Cerebellar nuclear complex (tissue), 1 donor: ENCODE measurements around the gene IMPACT.

ENCODE experiments used
- DNase-seq, 2 experiments: peaks; one replicate each; lab custom pipeline; 2025; lab: John Stamatoyannopoulos, UW

IMPACT gene, protein sequence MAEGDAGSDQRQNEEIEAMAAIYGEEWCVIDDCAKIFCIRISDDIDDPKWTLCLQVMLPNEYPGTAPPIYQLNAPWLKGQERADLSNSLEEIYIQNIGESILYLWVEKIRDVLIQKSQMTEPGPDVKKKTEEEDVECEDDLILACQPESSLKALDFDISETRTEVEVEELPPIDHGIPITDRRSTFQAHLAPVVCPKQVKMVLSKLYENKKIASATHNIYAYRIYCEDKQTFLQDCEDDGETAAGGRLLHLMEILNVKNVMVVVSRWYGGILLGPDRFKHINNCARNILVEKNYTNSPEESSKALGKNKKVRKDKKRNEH

DNA sequence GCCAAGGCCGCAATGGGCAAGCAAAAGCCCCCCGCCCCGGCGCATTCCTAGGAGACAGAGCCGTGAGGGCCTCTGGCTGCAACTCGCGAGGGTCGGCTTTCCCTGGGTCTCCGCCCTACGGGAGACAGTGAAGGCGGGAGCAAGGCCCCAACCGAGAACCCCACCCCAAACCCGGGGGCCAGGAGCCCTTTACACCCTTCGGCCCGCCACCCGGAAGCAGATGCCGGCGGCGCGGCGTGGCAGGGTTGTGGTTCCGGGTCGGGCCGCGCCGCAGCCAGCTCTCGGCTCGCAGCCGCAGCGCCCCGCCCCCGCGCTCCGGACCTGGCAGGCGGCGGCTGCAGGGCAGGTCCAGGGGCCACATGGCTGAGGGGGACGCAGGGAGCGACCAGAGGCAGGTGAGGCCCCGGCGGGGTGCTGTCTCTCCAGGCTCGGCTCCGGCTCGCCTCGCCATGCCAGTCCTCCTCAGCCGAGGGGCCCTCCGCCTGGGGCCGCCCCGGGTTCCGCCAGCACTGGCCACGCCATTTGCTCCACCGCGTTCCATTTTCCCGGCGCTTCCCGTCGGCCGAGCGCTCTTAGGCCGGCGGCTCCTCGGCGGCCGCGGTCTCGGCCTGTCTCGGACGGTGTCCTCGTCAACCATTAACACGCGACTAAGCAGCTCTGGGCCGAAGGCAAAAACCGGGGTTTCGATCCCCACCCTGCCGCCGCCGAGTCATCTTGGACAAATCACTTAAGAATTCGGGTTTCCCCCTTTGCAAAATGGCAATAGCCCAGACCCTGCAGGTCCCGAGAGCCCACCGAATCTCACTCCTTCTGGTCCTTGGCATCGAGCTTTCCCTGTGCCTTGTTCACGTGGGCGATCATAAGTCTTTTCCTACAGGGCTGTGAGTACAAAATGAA lies at the start of gene IMPACT:
Gene IMPACT, plus strand, starts transcription at position 273 of the 897 bp plus-strand sequence. Its CDS starts 87 bp downstream, at position 360.
- DNase-seq = no peak

DNA sequence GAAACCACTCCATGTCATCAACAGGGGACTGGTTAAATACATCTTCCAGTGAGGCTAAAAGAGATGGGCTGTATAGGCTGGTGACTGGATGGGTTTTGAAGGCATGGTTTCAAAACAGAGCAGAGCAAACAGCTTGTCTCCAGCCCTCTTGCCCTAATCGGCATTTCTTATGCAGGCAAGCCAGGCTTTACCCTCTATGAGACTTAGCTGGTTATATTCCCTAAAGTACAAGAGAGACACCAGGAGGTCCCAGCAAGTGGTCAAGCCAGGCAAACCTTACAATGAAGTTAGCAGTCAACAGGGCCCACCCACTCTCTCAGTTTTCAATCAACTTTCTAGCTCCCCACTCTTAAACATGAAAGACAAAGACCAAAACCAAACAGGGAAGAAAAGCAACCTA lies 47.9 kb upstream of the IMPACT start:
- DNase-seq = no peak

DNA sequence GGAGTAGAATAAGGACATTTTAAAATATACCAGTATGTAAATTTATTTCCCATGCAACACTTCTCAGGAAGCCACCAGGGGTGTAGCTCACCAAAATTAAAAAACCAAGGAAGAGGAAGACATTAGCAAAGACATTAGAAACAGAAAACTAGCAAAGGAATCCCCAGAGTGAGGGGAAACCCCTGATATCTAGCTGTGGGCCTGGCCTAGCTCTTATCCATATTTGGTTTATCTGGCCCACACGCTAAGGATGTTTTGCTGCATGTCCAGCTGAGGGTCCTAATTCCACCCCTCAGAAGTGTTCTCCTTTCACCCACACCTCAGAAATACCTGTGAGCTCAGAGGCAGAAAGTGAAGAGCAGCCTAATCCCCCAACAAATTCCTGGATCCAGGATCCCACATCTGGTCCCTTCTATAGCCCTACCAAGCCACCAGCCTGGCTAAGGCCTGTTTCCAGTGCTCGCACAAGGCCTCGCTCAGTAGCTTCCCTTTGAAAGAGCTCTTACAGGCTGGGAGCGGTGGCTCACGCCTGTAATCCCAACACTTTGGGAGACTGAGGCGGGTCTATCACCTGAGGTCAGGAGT lies 46.2 kb upstream of the IMPACT start:
- no peak for DNase-seq

DNA sequence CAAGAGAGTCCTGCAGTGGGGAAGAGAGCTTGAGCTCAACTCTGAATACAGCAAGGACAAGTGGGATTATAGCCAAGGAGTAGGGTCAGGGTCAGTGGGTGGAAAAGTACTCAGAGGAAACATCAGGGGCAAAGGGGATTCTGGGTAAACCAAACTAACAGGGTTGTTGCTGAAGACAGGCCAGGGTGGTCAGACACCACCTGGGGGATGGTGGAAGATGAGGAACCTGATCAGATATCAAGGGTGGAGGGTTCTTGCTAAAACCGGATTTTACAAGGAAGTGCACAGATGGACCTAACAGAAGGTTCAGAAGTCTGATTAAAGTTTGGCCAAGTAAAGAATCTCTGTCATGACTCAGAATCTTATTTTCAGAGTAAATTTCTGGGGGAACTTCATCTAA lies 45.3 kb upstream of the IMPACT start:
- DNase-seq = no peak

DNA sequence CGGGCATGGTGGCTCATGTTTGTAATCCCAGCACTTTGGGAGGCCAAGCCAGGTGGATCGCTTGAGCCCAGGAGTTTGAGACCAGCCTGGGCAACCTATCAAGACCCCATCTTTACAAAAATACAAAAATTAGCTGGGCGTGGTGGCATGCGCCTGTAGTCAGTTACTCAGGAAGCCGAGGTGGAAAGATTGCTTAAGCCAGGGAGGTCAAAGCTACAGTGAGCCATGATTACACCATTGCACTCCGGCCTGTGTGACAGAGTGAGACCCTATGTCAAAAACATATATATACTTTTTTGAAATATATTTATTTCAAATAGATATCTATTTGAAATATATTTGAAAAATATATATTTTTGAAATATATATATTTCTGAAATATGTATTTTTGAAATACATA lies 39.8 kb upstream of the IMPACT start:
- no peak for DNase-seq

DNA sequence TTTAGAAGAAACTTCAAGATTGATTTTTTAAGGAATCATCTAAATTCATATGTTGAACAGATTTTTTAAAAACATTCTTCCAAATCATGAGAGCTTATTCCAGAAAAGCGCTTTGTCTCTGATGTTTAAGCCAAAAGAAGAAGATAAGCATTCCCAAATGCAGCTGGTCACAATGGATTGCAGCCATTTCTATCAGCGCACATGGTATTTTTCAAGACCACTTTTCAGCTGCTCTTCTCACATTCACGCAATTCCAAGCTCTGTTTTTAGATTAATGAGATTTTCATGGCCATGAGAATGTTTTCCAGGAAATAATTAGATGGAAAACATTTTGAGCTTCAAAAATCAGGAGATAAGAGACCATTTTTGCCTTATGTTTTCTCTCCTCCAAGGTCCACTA lies 37.5 kb upstream of the IMPACT start:
- no peak for DNase-seq

DNA sequence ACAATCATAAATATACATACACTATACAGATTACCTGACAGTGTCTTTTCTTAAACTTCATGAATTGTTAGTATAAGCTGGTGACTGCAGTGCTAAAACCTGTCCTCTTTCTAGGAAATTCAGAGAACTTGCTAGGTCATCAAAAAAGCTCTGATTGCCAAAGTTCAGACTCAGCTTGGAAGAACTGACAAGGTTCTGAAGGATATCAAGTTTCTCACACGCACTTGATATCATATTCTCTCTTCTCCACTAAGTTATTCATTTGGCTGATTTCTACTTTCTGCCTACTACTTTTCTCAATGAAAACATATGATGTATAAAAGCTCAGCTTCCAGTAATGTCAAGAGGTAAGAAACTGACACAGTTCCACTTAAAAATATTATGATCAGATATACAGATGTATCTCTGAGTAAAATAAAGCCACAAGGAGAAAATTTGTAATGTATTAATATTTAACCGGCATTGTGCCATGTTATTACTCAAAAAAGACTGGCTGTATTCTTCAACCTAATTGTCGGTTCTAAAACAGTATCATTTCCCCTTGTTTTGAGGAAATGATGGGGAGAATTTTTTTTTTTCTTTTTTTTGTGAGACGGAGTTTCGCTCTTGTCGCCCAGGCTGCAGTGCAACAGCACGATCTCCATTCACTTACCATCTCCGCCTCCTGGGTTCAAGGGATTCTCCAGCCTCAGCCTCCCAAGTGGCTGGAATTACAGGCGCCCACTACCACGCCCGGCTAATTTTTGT lies 31.2 kb upstream of the IMPACT start:
- no peak for DNase-seq

DNA sequence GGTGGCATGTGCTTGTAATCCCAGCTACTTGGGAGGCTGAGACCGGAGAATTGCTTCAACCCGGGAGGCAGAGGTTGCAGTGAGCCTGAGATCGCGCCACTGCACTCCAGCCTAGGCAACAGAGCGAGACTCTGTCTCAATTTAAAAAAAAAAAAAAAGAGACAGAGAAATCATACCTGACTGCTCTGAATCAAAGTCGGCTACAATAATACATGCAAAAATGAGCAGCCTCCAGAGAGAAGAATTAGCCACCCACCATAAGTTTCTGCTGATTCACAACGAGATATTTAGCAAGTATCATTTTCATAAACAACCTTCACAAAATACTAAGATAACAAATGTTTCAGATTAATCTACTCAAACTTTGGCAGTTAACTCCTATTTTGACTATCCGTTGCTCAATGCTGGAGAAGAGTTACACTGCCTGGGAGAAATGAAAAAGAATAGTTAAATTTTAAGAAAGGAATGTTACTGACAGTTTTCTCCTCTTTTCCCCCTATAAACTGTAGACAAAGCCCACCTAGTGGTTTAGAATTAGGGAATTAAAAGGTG lies 30.3 kb upstream of the IMPACT start:
- DNase-seq = no peak

DNA sequence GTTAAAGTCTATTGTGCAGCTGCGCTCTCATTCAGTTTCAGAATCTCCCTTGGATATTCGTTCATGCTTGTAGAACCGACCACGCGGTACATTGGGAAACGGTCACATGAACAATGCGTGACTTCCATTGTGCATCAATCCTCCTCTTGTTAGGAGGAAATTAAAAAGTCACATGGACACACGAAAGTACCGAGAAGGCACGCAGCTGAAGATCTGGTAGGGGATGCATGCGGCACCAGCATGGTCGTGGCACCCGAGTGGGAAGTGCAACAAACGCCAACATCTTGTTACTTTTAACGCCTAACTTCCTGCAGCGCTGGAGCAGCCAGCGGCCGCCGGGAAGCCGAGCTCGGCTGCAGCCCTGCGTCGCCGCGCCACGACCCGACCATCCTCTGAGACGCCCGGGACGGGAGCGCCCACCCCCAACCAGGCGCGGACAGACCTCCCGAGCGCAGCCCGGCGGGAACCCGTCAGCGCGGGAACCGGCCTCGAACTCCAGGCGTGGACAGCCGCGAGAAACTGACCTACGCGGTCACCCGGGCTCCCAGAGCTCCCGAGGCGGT lies 29.3 kb upstream of the IMPACT start:
- no peak for DNase-seq

DNA sequence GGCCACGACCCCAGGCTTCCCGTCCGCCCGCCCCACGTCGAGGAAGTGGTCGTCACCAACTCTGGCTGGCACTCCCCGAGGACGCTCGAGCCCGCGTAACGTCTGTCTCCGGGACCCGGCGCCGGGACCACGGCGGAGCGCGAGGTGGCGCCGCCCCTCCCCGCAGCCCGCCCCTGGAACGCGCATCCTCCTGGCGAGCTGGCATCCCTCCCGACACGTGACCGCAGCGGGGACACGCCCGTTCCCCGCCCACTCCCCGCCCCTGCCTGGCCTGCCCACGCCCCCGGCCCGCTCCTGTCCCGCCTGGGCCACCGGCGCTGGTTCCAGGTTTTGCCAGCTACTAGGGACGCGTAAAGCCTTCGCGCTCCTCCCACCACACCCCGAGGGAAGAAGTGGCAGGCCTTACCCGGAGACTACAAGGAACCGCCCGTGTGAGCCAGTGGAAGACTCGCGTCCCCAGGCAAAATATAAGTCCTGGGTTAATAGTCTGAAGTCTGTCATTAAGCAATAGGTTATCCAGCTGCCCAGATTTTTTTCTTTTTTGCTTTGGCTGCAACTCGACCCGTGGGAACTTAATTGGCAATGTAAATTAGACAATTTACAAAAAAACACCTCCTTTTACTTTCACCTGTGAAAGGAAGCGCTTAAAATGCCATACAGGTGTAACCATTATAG lies 28.6 kb upstream of the IMPACT start, which contains the start of gene OSBPL1A:
Gene OSBPL1A, minus strand, starts transcription at position 131 of the 675 bp plus-strand sequence. CDS start 20,291 bp downstream, outside the sequence.
- no peak for DNase-seq

DNA sequence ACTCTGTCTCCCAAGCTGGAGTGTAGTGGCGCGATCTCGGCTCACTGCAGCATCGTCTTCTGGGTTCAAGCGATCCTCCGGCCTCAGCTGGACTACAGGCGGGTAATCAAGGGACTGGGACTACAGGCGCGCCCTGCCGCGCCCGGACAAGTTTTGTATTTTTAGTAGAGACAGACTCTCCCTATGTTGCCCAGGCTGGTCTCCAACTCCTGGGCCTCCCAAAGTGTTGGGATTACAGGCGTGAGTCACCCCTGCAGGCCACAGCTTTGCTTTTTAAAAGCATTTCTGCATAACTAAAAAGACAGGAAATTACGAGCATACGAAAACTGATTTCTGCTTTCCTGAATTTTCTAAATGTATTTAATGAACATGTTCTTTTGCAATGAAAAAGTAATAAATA lies 27.9 kb upstream of the IMPACT start:
- DNase-seq = no peak

DNA sequence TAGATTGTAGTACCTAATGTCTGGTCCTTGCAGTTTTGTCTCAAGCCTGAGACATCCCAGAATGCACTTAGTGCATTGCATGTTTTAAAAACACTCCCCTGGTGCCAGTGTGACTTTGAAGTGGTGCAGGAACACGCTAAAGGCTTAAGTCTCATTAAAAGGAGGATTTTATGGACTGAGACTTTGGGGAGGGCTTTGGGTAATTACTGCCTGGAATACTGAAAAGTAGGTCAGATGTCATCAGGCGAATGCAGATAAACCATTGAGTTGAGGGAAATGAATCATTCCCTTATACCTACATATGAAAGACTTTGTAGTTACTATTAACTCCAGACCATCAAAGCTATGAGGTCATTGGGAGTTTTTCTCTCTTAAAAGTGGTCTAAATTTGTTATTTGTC lies 25.9 kb upstream of the IMPACT start:
- no peak for DNase-seq

DNA sequence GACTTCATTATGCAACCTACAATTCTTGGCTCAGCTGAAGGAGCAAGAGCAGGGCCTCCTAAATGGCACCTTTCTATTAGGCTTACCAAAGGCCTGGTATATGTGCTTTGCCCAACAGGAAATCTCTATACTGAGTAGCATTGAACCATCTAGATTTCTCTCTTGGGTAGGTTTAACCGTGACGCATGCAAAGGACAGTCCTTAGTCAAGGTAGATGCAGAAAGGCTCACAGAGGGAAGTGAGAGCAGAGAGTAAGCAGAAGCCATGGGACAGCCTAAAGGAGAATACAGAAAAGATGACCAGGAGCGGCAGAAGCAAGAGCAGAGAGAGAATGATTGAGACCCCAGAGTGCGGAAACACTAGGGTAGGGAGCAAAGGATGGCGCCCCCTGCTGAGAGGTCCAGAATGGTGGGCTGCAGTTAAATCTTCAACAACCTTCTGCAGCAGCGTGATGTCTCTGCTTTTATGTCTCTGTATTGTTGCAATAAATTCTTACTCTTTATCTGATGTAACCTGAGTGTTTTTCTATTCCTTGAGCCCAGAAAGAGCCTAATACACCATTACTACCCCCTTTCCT lies 24.2 kb upstream of the IMPACT start:
- DNase-seq = no peak

DNA sequence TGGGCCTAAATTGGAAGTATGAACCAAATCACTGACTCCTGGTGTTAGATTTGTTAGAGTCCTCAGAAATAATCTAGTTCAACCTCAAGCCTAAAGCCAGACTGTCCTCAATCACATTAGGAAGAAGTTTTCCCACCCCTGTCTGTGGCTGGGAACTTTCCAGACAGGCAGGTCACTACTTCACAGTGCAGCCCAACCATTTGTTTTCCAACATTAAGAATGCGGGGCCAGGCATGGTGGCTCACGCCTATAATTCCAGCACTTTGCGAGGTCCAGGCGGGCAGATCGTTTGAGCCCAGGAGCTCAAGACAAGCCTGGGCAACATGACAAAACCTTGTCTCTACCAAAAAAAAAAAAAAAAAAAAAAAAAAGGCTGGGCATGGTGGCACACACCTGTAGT lies 23.4 kb upstream of the IMPACT start:
- no peak for DNase-seq

DNA sequence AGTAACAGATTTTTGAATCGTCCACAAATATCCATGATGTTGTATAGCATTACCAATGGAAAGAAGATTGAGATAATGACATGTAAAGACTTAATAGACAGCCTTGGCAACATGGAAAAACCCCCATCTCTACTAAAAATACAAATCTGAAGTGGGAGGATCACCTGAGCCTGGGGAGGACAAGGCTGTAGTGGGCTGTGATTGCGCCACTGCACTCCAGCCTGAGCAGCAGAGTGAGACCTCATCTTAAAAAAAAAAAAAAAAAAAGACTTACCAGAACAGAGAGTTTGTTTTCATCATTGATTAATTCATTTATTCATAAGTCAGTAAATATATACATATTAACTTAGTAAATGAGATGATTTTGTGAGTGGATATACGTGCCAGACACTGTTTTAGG lies 21.9 kb upstream of the IMPACT start:
- no peak for DNase-seq

DNA sequence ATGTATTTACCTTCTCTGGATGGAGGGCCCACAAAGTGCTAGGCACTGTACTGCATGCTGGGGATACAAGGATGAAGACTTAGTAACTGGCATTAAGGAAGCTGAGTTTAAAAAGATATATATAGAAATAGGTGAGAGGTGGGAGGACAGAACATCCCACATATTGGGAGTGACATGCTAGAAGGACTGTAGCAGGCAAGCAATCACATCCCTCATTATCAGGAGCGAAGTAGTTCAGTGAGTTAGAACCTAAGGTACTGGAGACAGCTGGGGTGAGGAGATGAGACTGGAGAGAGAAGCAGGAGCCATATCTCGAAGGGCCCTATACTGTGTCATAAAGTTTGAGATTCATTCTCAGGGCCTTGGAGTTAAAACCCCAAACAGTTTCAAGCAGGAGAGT lies 18.0 kb upstream of the IMPACT start:
- no peak for DNase-seq

DNA sequence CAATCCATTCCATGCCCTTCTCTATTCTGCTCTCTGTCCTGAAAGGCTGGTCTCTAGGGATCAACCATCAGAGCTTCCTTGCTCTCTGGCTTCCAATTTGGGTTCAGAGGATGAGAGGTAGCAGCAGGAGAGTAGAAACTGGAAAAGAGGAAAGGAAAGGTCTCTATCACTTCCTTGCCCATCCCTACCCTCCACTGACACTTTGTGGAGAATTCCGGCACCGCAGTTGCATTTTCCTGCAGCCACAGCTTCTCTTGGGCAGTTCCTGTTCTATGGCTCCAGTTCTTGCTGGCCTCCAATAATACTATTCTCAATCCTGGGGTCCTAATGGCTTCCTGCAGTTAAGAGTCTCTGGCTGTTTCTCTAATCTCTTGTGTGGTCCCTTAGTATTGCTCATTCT lies 13.3 kb upstream of the IMPACT start:
- DNase-seq = no peak

DNA sequence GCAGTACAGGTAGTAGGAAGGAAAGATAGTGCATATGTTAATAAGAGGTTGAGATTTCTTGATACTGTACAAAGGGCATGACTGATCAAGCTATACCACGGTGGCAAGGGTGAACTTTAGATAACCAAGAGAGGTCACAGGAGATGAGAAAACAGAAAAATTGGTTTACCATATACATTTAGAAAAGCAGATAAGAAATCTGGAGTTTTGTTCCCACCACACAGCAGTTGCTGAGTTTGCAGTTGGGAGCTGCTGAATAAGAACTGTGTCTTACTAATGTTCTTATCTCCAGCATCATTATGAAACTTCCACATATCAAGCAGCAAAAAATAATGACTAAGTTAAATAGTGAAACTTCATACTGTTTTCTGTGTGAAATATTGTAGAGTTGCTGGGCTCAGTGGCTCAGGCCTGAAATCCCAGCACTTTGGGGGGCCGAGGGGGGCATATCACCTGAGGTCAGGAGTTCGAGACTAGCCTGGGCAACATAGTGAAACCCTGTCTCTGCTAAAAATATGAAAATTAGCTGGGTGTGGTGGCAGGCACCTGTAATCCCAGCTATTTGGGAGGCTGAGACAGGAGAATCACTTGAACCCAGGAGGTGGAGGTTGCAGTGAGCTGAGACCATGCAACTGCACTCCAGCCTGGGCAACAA lies 12.0 kb upstream of the IMPACT start:
- no peak for DNase-seq

DNA sequence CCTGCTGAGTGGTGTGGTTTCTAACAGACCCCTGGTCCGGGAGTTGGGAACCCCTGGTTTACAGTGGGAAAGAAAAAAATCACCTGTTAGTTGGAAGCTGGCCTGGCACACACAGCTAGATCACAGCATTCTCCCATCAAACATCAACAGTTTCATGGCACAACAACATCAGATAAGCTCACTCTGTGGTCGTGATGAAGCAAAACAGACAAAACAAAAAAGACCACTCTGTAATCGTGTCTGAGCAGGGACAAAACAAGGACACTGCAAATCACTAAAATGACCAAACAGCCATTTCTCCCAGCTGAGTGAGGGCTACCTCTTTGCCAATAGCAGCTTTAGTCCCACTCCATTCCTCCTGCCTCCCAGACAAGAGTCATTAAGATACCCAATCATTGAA lies 9.0 kb upstream of the IMPACT start:
- no peak for DNase-seq

DNA sequence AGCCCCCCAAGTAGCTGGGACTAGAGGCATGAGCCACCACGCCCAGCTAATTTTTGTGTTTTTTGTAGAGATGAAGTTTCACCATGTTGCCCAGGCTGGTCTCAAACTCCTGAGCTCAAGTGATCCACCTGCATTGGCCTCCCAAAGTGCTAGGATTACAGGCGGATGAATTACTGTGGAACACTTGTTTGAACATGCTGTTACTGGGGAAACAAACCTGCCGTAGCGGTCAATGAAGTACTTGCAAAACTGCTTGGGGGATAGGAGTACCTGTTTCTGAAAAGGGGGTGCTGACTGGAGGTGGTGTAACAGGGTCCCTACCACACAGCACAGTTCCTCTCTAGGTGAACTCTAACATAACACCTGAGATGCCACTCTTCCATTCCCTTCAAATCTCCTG lies 5.9 kb upstream of the IMPACT start:
- DNase-seq = no peak
